DOHH2 (cell line): ENCODE results near the gene LGALS3.

Experiments used
- CTCF ChIP-seq: fragments of 200-600 bp; sonication (generic); IDR thresholded peaks from one replicate; pipeline ENCODE4 v1.5.1; 2014; ENCODE audit warnings: antibody characterized with exemption, mild to moderate bottlenecking, low read depth, low read length; ENCODE audit not compliant: poor library complexity, severe bottlenecking
- EZH2phosphoT487 ChIP-seq: fragments of 200-600 bp; sonication (generic); IDR thresholded peaks from 2 replicates; pipeline ENCODE4 v1.6.1; 2017; ENCODE audit warnings: borderline replicate concordance, mild to moderate bottlenecking, antibody characterized with exemption, low read length, moderate library complexity, mixed read lengths

- TF ChIP-seq CTCF = no peak
- TF ChIP-seq EZH2phosphoT487 = no peak
Observed at GRCh38 chr14:55190906-55191202, 61.8 kb downstream of the LGALS3 start.
